ENCODE results near the gene RNU2-1.

RNU2-1 gene

GRCh38 chr17:43224146-43224705 is 9.6 kb downstream of the RNU2-1 start:
- TF ChIP-seq RAD21 (IDR thresholded peaks at IDR 0.05; ENCODE audit: low read depth): no peak
- TF ChIP-seq EGR1 (IDR thresholded peaks at IDR 0.05): no peak
- TF ChIP-seq ZBTB7A (IDR thresholded peaks at IDR 0.05; ENCODE audit: low read depth): no peak
- no peak for TF ChIP-seq CEBPB (IDR thresholded peaks at IDR 0.05)
- no peak for TF ChIP-seq TEAD4 (IDR thresholded peaks at IDR 0.05)
- TF ChIP-seq TCF12 (IDR thresholded peaks at IDR 0.05; ENCODE audit: low read depth): no peak
- no peak for TF ChIP-seq EP300 (IDR thresholded peaks at IDR 0.05; ENCODE audit: borderline replicate concordance)
- no peak for TF ChIP-seq MAX (IDR thresholded peaks at IDR 0.05)
- TF ChIP-seq CREB1 (IDR thresholded peaks at IDR 0.05; ENCODE audit: low read depth): no peak
- no peak for TF ChIP-seq YY1 (IDR thresholded peaks at IDR 0.05; ENCODE audit: low read depth)
- no peak for TF ChIP-seq REST (IDR thresholded peaks at IDR 0.05; ENCODE audit: low read depth)
- TF ChIP-seq FOXM1 (IDR thresholded peaks at IDR 0.05; ENCODE audit: borderline replicate concordance, low read depth): no peak
- no peak for TF ChIP-seq USF1 (IDR thresholded peaks at IDR 0.05)

GRCh38 chr17:43220511-43221125 is 13.2 kb downstream of the RNU2-1 start:
- TF ChIP-seq USF1 (IDR thresholded peaks at IDR 0.05): no peak
- no peak for TF ChIP-seq YY1 (IDR thresholded peaks at IDR 0.05; ENCODE audit: low read depth)
- no peak for TF ChIP-seq FOXM1 (IDR thresholded peaks at IDR 0.05; ENCODE audit: borderline replicate concordance, low read depth)
- no peak for TF ChIP-seq ZBTB7A (IDR thresholded peaks at IDR 0.05; ENCODE audit: low read depth)
- TF ChIP-seq MAX (IDR thresholded peaks at IDR 0.05): no peak
- no peak for TF ChIP-seq EP300 (IDR thresholded peaks at IDR 0.05; ENCODE audit: borderline replicate concordance)
- TF ChIP-seq TEAD4 (IDR thresholded peaks at IDR 0.05): no peak
- no peak for TF ChIP-seq NFIC (IDR thresholded peaks at IDR 0.05)
- TF ChIP-seq EGR1 (IDR thresholded peaks at IDR 0.05): no peak
- TF ChIP-seq RAD21 (IDR thresholded peaks at IDR 0.05; ENCODE audit: low read depth): no peak
- TF ChIP-seq CEBPB (IDR thresholded peaks at IDR 0.05): no peak
- TF ChIP-seq CREB1 (IDR thresholded peaks at IDR 0.05; ENCODE audit: low read depth): no peak
- TF ChIP-seq TAF1 (IDR thresholded peaks at IDR 0.05; ENCODE audit: low read depth): no peak
- TF ChIP-seq REST (IDR thresholded peaks at IDR 0.05; ENCODE audit: low read depth): no peak
- no peak for TF ChIP-seq TCF12 (IDR thresholded peaks at IDR 0.05; ENCODE audit: low read depth)

- no peak for TF ChIP-seq EP300 (IDR thresholded peaks at IDR 0.05; ENCODE audit: borderline replicate concordance)
- no peak for TF ChIP-seq EGR1 (IDR thresholded peaks at IDR 0.05)
- TF ChIP-seq USF1 (IDR thresholded peaks at IDR 0.05): no peak
- TF ChIP-seq TAF1 (IDR thresholded peaks at IDR 0.05; ENCODE audit: low read depth): no peak
- TF ChIP-seq REST (IDR thresholded peaks at IDR 0.05; ENCODE audit: low read depth): no peak
- no peak for TF ChIP-seq CREB1 (IDR thresholded peaks at IDR 0.05; ENCODE audit: low read depth)
- no peak for TF ChIP-seq RAD21 (IDR thresholded peaks at IDR 0.05; ENCODE audit: low read depth)
- no peak for TF ChIP-seq CEBPB (IDR thresholded peaks at IDR 0.05)
- TF ChIP-seq YY1 (IDR thresholded peaks at IDR 0.05; ENCODE audit: low read depth): no peak
- TF ChIP-seq FOXM1 (IDR thresholded peaks at IDR 0.05; ENCODE audit: borderline replicate concordance, low read depth): no peak
- no peak for TF ChIP-seq NFIC (IDR thresholded peaks at IDR 0.05)
- TF ChIP-seq ZBTB7A (IDR thresholded peaks at IDR 0.05; ENCODE audit: low read depth): no peak
- TF ChIP-seq TCF12 (IDR thresholded peaks at IDR 0.05; ENCODE audit: low read depth): no peak
- no peak for TF ChIP-seq TEAD4 (IDR thresholded peaks at IDR 0.05)
- TF ChIP-seq MAX (IDR thresholded peaks at IDR 0.05): no peak
These were observed 13.9 kb downstream of the RNU2-1 start for GRCh38 chr17:43219746-43220380.

Data from Ishikawa (cell line).